ENCODE measurements around the gene SYN1. TPM values are rescaled to one million over a fixed set of nuclear protein-coding genes. Genes with fewer than 3 reads are reported as not detected.

Gene SYN1
- total RNA-seq, 6 experiments from 2014 or later: 0.22 to 3.1 (median 0.37) TPM; not detected in 1

DNA sequence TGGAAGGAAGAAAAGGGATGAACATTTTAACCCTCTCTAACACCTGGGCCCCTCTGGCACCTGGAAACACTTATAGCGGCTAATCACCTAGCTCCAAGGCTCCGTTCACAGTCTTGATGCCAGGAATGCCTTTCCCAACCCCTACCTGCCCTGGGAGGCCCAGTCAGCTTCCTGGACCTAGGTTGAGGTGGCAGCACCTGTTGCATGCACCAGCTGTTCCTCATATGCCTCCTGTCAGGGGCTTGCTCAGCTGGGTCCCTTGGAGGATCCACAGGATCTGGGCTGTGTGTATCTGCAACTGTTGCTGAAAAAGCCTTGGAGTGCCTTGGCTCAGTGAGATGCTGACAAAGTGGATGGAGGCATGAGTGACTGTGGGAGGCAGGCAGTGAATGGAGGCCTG lies 5.7 kb upstream of the SYN1 start:
- Histone ChIP-seq H3K27ac (no peak overlapping the region), H3K27me3 (no peaks in the 10 kb centered on the region), H3K4me3 (no peak overlapping the region), H3K9me3 (no peaks in the 10 kb centered on the region), H3K4me1 (no peaks in the 10 kb centered on the region), H3K36me3 (no peaks in the 10 kb centered on the region)
- DNase-seq (no peak), ATAC-seq (no peak)
- no peak for TF ChIP-seq POLR2A (IDR thresholded peaks at IDR 0.05)
- TF ChIP-seq, protein P1, sequence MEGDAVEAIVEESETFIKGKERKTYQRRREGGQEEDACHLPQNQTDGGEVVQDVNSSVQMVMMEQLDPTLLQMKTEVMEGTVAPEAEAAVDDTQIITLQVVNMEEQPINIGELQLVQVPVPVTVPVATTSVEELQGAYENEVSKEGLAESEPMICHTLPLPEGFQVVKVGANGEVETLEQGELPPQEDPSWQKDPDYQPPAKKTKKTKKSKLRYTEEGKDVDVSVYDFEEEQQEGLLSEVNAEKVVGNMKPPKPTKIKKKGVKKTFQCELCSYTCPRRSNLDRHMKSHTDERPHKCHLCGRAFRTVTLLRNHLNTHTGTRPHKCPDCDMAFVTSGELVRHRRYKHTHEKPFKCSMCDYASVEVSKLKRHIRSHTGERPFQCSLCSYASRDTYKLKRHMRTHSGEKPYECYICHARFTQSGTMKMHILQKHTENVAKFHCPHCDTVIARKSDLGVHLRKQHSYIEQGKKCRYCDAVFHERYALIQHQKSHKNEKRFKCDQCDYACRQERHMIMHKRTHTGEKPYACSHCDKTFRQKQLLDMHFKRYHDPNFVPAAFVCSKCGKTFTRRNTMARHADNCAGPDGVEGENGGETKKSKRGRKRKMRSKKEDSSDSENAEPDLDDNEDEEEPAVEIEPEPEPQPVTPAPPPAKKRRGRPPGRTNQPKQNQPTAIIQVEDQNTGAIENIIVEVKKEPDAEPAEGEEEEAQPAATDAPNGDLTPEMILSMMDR (IDR thresholded peaks at IDR 0.05): no peak
- intact Hi-C loops (cut with DNase I): no loop called here
- no CpG with 5 or more reads among the region's 2 CpGs for WGBS (ENCODE audit: insufficient coverage, low coverage, low lambda C conversion rate, missing lambda C conversion rate)

DNA sequence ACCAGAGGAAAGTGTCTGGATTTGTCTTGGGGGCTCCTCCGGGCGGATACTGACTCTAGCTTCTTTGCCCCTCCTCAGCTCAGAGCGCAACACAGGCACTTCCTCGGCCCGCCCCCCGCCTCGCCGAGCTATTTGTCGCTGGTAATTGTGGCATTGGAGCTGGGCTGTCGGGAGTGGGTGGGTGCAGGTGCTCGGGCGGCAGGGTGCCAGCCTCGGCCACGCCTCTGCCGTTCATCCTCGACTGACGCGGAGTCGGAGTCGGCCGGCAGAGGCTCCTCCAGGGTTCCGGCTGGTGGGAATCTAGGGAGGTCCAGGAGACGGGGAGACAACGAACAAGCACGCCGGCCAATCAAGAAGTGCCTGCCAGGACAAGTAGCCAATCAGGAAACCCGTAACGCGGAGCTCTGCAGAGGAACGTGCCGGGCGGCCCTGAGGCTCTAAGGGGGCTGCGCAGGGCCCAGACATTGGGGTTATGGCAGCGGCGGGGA lies 3.9 kb upstream of the SYN1 start:
- H3K4me1 ChIP-seq: no peaks in the 10 kb centered on the region
- peak; percentile 34 to 49 (median 46) for ATAC-seq

GRCh38 chrX:47621851-47622250 lies 2.2 kb upstream of the SYN1 start:
- TF ChIP-seq POLR2A (IDR thresholded peaks at IDR 0.05): no peak
- TF ChIP-seq, protein P1 (IDR thresholded peaks at IDR 0.05): no peak
- Histone ChIP-seq H3K27ac (no peak overlapping the region), H3K27me3 (no peaks in the 10 kb centered on the region), H3K36me3 (no peaks in the 10 kb centered on the region), H3K4me3 (no peak overlapping the region), H3K9me3 (no peaks in the 10 kb centered on the region), H3K4me1 (no peaks in the 10 kb centered on the region)
- intact Hi-C loops (cut with DNase I): no loop called here
- WGBS (ENCODE audit: insufficient coverage, low coverage, low lambda C conversion rate, missing lambda C conversion rate): 72% methylated on average over 6 of the region's 6 CpGs
- no peak for ATAC-seq
- no peak for DNase-seq

More for the DNA sequence above, 3.9 kb upstream of the SYN1 start:
- no peak for TF ChIP-seq POLR2A (IDR thresholded peaks at IDR 0.05)
- TF ChIP-seq, protein P1 (IDR thresholded peaks at IDR 0.05): no peak
- DNase-seq: peak in 2 of 3 donors; percentile 38 to 58
- Histone ChIP-seq H3K27me3 (no peaks in the 10 kb centered on the region), H3K4me3 (no peak overlapping the region), H3K9me3 (no peaks in the 10 kb centered on the region), H3K27ac (no peak overlapping the region), H3K36me3 (no peaks in the 10 kb centered on the region)
- WGBS (ENCODE audit: insufficient coverage, low coverage, low lambda C conversion rate, missing lambda C conversion rate): 31% methylated on average over 23 of the region's 35 CpGs
- intact Hi-C loops (cut with DNase I): no loop called here

GRCh38 chrX:47620303-47620685 lies 637 bp upstream of the SYN1 start:
- 63% methylated on average over 7 of the region's 9 CpGs for WGBS (ENCODE audit: insufficient coverage, low coverage, low lambda C conversion rate, missing lambda C conversion rate)
- Histone ChIP-seq H3K4me3 (no peak overlapping the region), H3K4me1 (no peaks in the 10 kb centered on the region), H3K27ac (no peak overlapping the region), H3K27me3 (no peaks in the 10 kb centered on the region), H3K9me3 (no peaks in the 10 kb centered on the region), H3K36me3 (no peaks in the 10 kb centered on the region)
- intact Hi-C loops (cut with DNase I): no loop called here
- no peak for ATAC-seq
- no peak for TF ChIP-seq POLR2A (IDR thresholded peaks at IDR 0.05)
- TF ChIP-seq, protein P1 (IDR thresholded peaks at IDR 0.05): no peak
- no peak for DNase-seq
